OCI-LY7 (cell line): ENCODE results near the gene SMIM12.

Experiments
- EZH2phosphoT487 ChIP-seq: fragments of 200-600 bp; sonication (generic); IDR thresholded peaks from 2 replicates; pipeline ENCODE4 v1.6.1; 2018; ENCODE audit warnings: low read depth, borderline replicate concordance, mild to moderate bottlenecking, mixed run types, antibody characterized with exemption, low read length, moderate library complexity, mixed read lengths
- TF ChIP-seq, protein P1 (sequence below): fragments of 200-600 bp; sonication (generic); conservative IDR thresholded peaks from 2 replicates; pipeline ENCODE4 v1.5.1; 2014; ENCODE audit warnings: mild to moderate bottlenecking, antibody characterized with exemption, low read length, moderate library complexity, mixed read lengths

DNA sequence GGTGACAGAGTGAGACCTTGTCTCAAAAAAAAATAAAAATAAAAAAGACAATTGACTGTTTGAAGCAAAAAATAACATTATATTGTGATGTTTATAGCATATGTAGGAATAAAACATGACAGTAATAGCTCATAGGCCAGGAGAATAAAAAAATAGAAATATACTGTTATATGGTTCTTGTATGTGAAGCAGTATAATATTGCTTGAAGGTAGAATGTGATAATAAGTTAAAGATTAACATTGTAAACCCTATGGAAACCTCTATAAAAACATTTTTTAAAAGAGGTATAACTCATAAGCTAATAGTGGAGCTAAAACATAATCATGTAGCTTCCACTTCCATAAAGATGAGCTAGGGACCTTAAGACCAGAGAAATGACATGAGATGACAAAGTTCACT, 43.2 kb downstream of the SMIM12 start:
- TF ChIP-seq, protein P1, sequence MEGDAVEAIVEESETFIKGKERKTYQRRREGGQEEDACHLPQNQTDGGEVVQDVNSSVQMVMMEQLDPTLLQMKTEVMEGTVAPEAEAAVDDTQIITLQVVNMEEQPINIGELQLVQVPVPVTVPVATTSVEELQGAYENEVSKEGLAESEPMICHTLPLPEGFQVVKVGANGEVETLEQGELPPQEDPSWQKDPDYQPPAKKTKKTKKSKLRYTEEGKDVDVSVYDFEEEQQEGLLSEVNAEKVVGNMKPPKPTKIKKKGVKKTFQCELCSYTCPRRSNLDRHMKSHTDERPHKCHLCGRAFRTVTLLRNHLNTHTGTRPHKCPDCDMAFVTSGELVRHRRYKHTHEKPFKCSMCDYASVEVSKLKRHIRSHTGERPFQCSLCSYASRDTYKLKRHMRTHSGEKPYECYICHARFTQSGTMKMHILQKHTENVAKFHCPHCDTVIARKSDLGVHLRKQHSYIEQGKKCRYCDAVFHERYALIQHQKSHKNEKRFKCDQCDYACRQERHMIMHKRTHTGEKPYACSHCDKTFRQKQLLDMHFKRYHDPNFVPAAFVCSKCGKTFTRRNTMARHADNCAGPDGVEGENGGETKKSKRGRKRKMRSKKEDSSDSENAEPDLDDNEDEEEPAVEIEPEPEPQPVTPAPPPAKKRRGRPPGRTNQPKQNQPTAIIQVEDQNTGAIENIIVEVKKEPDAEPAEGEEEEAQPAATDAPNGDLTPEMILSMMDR, result no peak
- TF ChIP-seq EZH2phosphoT487, result no peak
